Measurements from ENCODE around the gene LTBP3. TPM values are rescaled to one million over a fixed set of nuclear protein-coding genes. Genes with fewer than 3 reads are reported as not detected.
A peak's percentile ranks its signal among the peaks of the same experiment; 100 is the strongest.

LTBP3 gene
- total and polyA plus RNA-seq, 2 of the 4 experiments (the other 2 are of a cell fraction) = 6.6 to 145 TPM

DNA sequence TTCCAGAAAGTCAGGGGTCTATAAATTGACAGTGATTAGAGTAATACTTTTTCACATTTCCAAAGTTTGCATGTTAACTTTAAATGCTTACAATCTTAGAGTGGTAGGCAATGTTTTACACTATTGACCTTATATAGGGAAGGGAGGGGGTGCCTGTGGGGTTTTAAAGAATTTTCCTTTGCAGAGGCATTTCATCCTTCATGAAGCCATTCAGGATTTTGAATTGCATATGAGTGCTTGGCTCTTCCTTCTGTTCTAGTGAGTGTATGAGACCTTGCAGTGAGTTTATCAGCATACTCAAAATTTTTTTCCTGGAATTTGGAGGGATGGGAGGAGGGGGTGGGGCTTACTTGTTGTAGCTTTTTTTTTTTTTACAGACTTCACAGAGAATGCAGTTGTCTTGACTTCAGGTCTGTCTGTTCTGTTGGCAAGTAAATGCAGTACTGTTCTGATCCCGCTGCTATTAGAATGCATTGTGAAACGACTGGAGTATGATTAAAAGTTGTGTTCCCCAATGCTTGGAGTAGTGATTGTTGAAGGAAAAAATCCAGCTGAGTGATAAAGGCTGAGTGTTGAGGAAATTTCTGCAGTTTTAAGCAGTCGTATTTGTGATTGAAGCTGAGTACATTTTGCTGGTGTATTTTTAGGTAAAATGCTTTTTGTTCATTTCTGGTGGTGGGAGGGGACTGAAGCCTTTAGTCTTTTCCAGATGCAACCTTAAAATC is 54.0 kb downstream of the LTBP3 start:
- ATAC-seq (ENCODE audit: low read depth) (no peak), DNase-seq (peak; percentile 59)
- no peak overlapping the region for H2BK20ac ChIP-seq (ENCODE audit: low read depth, low read length)
- H3K18ac ChIP-seq (ENCODE audit: low read depth, low read length) = peak overlapping the region; percentile 18; the same call in 1 of the 2 replicates
- no peak overlapping the region for H2AFZ ChIP-seq (replicated peaks; ENCODE audit: low read length, poor library complexity)
- dilution Hi-C loops (cut with HindIII; ENCODE audit: low sequenced_read_pairs, unreplicated experiment) = no loop called here
- no peak overlapping the region for H3K4ac ChIP-seq (ENCODE audit: low read depth, low read length)
- peak overlapping the region; percentile 74 for H3K4me2 ChIP-seq (ENCODE audit: low read depth, low read length)
- H3K4me1 ChIP-seq (ENCODE audit: control insufficient read depth, insufficient read depth, low read length) = no peaks in the 10 kb centered on the region
- BruUV-seq (replicated peaks) = no TSS peak
- no peak overlapping the region for H2AK5ac ChIP-seq (ENCODE audit: low read depth, low read length)
- H3K4me3 ChIP-seq (ENCODE audit: insufficient read depth, low read depth, low read length) = peak overlapping the region; percentile 72
- peaks cover 86% of the 10 kb centered on the region for H4K20me1 ChIP-seq (ENCODE audit: insufficient read depth, low read length)
- H2BK15ac ChIP-seq (ENCODE audit: low read depth, low read length) = no peak overlapping the region
- intact Hi-C loops (cut with micrococcal nuclease) = no loop called here
- H3K56ac ChIP-seq (ENCODE audit: extremely low read depth, insufficient read depth, low read length) = peak overlapping the region; percentile 62
- no peak overlapping the region for H4K8ac ChIP-seq (ENCODE audit: low read depth in 2 of 2, low read length in 2 of 2)
- H3K14ac ChIP-seq (replicated peaks; ENCODE audit: low read depth, low read length) = peak overlapping the region; percentile 26
- no peak overlapping the region for H4K91ac ChIP-seq (ENCODE audit: insufficient read depth, low read depth, low read length)
- no peaks in the 10 kb centered on the region for H3K9me1 ChIP-seq (ENCODE audit: insufficient read depth, low read length)
- no peak overlapping the region for H2AK9ac ChIP-seq (replicated peaks; ENCODE audit: low read depth, low read length, poor library complexity)
- H2BK5ac ChIP-seq (ENCODE audit: low read depth, low read length, poor library complexity, severe bottlenecking) = peak overlapping the region; percentile 84
- 7% methylated on average over 3 of the region's 3 CpGs; no CpG with 5 or more reads in 1 of the 2 experiments for WGBS, 2 experiments (ENCODE audit: extremely low coverage in 2 of 2, insufficient read length in 1 of 2)
- H4K5ac ChIP-seq (ENCODE audit: low read depth, low read length) = no peak overlapping the region
- peaks cover 51% of the 10 kb centered on the region for H3K36me3 ChIP-seq (ENCODE audit: control insufficient read depth, insufficient read depth, low read length)
- no peak overlapping the region for H2BK120ac ChIP-seq (ENCODE audit: low read depth, low read length)
- H3K9me3 ChIP-seq (ENCODE audit: control insufficient read depth, insufficient read depth, low read length) = no peaks in the 10 kb centered on the region
- H3K27ac ChIP-seq (ENCODE audit: insufficient read depth, low read length) = peak overlapping the region; percentile 44; the same call in 1 of the 2 replicates
- H3K23ac ChIP-seq (ENCODE audit: low read depth, low read length) = peak overlapping the region; percentile 1; the same call in 1 of the 2 replicates
- ChIA-PET POLR2A (ENCODE audit: unreplicated experiment) (interaction anchor here (0.5 to 14.2 kb wide), 10 partner anchors 14 to 744 kb away, joined by 3 to 494 read pairs (median 5); partner anchors contain the start of genes NEAT1 and ZNRD2), CTCF (no interaction called here)
- peak overlapping the region; percentile 97 for H3K9ac ChIP-seq (ENCODE audit: low read depth, low read length)
- peaks cover 0 to 26% of the 10 kb centered on the region in 2 experiments; a peak in 2 of 4 replicates for H3K79me1 ChIP-seq (ENCODE audit: low read depth in 1 of 2, low read length in 2 of 2)
- in situ Hi-C loops (cut with MboI; ENCODE audit: low sequenced_read_pairs) = no loop called here
- H3K27me3 ChIP-seq (ENCODE audit: control insufficient read depth, insufficient read depth, low read length) = no peaks in the 10 kb centered on the region
- TF ChIP-seq RFX5 (IDR thresholded peaks at IDR 0.05; ENCODE audit: low read depth, low read length) = no peak
- TF ChIP-seq POLR2A (IDR thresholded peaks at IDR 0.05; ENCODE audit: low read depth, low read length) = no peak
- TF ChIP-seq NFE2L2 (IDR thresholded peaks at IDR 0.05; ENCODE audit: low read depth, low read length) = no peak
- TF ChIP-seq RCOR1 (IDR thresholded peaks at IDR 0.05; ENCODE audit: insufficient replicate concordance, low read length) = no peak
- no peak for TF ChIP-seq MAFK (IDR thresholded peaks at IDR 0.05; ENCODE audit: low read depth, low read length)
- no peak for TF ChIP-seq MAZ (IDR thresholded peaks at IDR 0.05; ENCODE audit: borderline replicate concordance, low read depth, low read length)
- TF ChIP-seq RAD21 (IDR thresholded peaks at IDR 0.05; ENCODE audit: low read length) = no peak
- TF ChIP-seq BHLHE40 (IDR thresholded peaks at IDR 0.05; ENCODE audit: low read depth, low read length) = no peak
- no peak for TF ChIP-seq FOS (IDR thresholded peaks at IDR 0.05; ENCODE audit: low read depth, low read length)
- TF ChIP-seq, protein P1, sequence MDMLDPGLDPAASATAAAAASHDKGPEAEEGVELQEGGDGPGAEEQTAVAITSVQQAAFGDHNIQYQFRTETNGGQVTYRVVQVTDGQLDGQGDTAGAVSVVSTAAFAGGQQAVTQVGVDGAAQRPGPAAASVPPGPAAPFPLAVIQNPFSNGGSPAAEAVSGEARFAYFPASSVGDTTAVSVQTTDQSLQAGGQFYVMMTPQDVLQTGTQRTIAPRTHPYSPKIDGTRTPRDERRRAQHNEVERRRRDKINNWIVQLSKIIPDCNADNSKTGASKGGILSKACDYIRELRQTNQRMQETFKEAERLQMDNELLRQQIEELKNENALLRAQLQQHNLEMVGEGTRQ (IDR thresholded peaks at IDR 0.05; ENCODE audit: low read depth, low read length) = no peak; the same call in 1 of the 2 replicates
- TF ChIP-seq MXI1 (IDR thresholded peaks at IDR 0.05; ENCODE audit: borderline replicate concordance, low read depth, low read length) = no peak
- TF ChIP-seq SMC3 (IDR thresholded peaks at IDR 0.05; ENCODE audit: low read depth, low read length) = no peak

Measured in IMR-90 (cell line).